Smooth muscle cell (in vitro differentiated cells): Measurements from ENCODE around the gene OXLD1. TPM values are rescaled to one million over a fixed set of nuclear protein-coding genes. Genes with fewer than 3 reads are reported as not detected.

Experiments
- DNase-seq: peaks from one replicate; lab custom pipeline; 2025; ENCODE audit not compliant: unreplicated experiment; lab: John Stamatoyannopoulos, UW
- H2AFZ ChIP-seq: fragments of 200-600 bp; sonication (generic); 2 replicates; pipeline ENCODE4 v1.6.0; 2016; ENCODE audit warnings: antibody characterized with exemption, low read depth, mild to moderate bottlenecking
- H3F3A ChIP-seq: fragments of 200-600 bp; sonication (generic); 2 replicates; pipeline ENCODE4 v1.6.0; 2017; ENCODE audit warnings: antibody characterized with exemption, low read depth
- H3K27ac ChIP-seq: fragments of 200-600 bp; sonication (generic); 2 replicates; pipeline ENCODE4 v1.5.1; 2016; ENCODE audit warnings: low read depth, mild to moderate bottlenecking
- H3K27me3 ChIP-seq: fragments of 200-600 bp; sonication (generic); 2 replicates; pipeline ENCODE4 v1.6.1; 2016; ENCODE audit warnings: low read depth, mild to moderate bottlenecking
- H3K36me3 ChIP-seq: fragments of 200-600 bp; sonication (generic); 2 replicates; pipeline ENCODE4 v1.5.1; 2016; ENCODE audit warnings: low read depth
- H3K4me1 ChIP-seq: fragments of 200-600 bp; sonication (generic); 2 replicates; pipeline ENCODE4 v1.5.1; 2016; ENCODE audit warnings: low read depth
- H3K4me2 ChIP-seq: fragments of 200-600 bp; sonication (generic); 2 replicates; pipeline ENCODE4 v1.6.0; 2016; ENCODE audit warnings: mild to moderate bottlenecking
- H3K4me3 ChIP-seq: fragments of 200-600 bp; sonication (generic); 2 replicates; pipeline ENCODE4 v1.5.1; 2016; ENCODE audit warnings: mild to moderate bottlenecking
- H3K79me2 ChIP-seq: fragments of 200-600 bp; sonication (generic); 2 replicates; pipeline ENCODE4 v1.6.0; 2016; ENCODE audit warnings: low read depth, mild to moderate bottlenecking
- H3K9ac ChIP-seq: fragments of 200-600 bp; sonication (generic); 2 replicates; pipeline ENCODE4 v1.6.0; 2016; ENCODE audit warnings: low read depth
- H3K9me3 ChIP-seq: fragments of 200-600 bp; sonication (generic); replicated peaks from 2 replicates; pipeline ENCODE4 v1.5.1; 2016; ENCODE audit warnings: low read depth
- H4K20me1 ChIP-seq: fragments of 200-600 bp; sonication (generic); 2 replicates; pipeline ENCODE4 v1.6.0; 2016; ENCODE audit warnings: low read depth
- WGBS: methylation state at CpG from one replicate; pipeline ENCODE4 v1.1.7; 2016; ENCODE audit warnings: low lambda C conversion rate; 5-methylcytosine and 5-hydroxymethylcytosine counted together
- polyA plus RNA-seq: library from polyadenylated mRNA; unstranded; fragments of >200 nt; fragmentation: Nextera tagmentation; extraction: Ambion mirVana; gene quantifications from 2 replicates; pipeline ENCODE4 v1.2.1, GENCODE V29; 2016
- total RNA-seq: library from RNA; depleted of rRNA; stranded (reverse); fragments of >200 nt; gene quantifications from 2 replicates; pipeline ENCODE4 v1.2.3, GENCODE V29; 2014
- TF ChIP-seq, protein P1 (sequence below): fragments of 200-600 bp; sonication (generic); IDR thresholded peaks from 2 replicates; pipeline ENCODE4 v1.5.1; 2017; ENCODE audit warnings: borderline replicate concordance, mild to moderate bottlenecking, antibody characterized with exemption; ENCODE audit not compliant: insufficient read depth, poor library complexity, severe bottlenecking

The OXLD1 gene
- total and polyA plus RNA-seq, 2 experiments from 2014 or later, result 13.0 to 32.3 TPM

DNA sequence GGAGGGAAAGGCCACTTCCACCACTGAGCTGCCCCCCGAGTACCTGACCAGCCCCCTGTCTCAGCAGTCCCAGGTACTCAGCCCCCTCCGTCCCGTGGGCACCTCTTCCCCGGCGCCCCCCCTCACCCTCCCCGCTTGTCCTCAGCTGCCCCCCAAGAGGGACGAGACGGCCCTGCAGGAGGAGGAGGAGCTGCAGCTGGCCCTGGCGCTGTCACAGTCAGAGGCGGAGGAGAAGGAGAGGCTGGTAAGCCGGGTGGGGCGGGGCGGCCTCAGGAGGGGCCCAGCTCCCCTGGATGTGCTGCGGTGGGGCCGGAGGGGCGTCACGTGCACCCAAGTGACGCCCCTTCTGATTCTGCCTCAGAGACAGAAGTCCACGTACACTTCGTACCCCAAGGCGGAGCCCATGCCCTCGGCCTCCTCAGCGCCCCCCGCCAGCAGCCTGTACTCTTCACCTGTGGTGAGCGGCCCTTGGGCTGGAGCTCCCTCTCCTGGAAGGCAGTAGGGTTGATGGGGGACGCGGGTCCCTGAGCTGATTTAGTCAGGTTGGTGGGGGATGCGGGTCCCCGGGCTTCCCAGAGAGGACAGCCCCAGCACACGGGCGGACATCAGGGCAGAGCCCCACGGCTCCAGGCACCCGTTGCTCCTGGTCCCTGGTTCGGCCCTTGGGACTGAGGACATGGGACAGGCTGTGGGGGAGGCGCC lies 27.3 kb upstream of the OXLD1 start:
- Histone ChIP-seq H3K4me2 (no peak overlapping the region), H2AFZ (no peak overlapping the region), H3K79me2 (peaks cover 22% of the 10 kb centered on the region), H3K4me1 (no peaks in the 10 kb centered on the region), H3K9ac (no peak overlapping the region), H3K36me3 (no peaks in the 10 kb centered on the region), H3F3A (peaks cover 3% of the 10 kb centered on the region), H3K27me3 (no peaks in the 10 kb centered on the region), H4K20me1 (peaks cover 68% of the 10 kb centered on the region), H3K9me3 (no peaks in the 10 kb centered on the region), H3K4me3 (no peak overlapping the region), H3K27ac (no peak overlapping the region)
- TF ChIP-seq, protein P1, sequence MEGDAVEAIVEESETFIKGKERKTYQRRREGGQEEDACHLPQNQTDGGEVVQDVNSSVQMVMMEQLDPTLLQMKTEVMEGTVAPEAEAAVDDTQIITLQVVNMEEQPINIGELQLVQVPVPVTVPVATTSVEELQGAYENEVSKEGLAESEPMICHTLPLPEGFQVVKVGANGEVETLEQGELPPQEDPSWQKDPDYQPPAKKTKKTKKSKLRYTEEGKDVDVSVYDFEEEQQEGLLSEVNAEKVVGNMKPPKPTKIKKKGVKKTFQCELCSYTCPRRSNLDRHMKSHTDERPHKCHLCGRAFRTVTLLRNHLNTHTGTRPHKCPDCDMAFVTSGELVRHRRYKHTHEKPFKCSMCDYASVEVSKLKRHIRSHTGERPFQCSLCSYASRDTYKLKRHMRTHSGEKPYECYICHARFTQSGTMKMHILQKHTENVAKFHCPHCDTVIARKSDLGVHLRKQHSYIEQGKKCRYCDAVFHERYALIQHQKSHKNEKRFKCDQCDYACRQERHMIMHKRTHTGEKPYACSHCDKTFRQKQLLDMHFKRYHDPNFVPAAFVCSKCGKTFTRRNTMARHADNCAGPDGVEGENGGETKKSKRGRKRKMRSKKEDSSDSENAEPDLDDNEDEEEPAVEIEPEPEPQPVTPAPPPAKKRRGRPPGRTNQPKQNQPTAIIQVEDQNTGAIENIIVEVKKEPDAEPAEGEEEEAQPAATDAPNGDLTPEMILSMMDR, result no peak
- WGBS, result 93% methylated on average over 18 of the region's 35 CpGs
- no peak for DNase-seq

GRCh38 chr17:81691608-81692007 lies 25.2 kb upstream of the OXLD1 start:
- Histone ChIP-seq H2AFZ (no peak overlapping the region), H3F3A (no peaks in the 10 kb centered on the region), H3K4me2 (no peak overlapping the region), H3K9ac (no peak overlapping the region), H3K4me3 (no peak overlapping the region), H3K36me3 (no peaks in the 10 kb centered on the region), H3K27me3 (no peaks in the 10 kb centered on the region), H3K79me2 (peaks cover 28% of the 10 kb centered on the region), H3K27ac (no peak overlapping the region), H3K4me1 (no peaks in the 10 kb centered on the region), H4K20me1 (peaks cover 78% of the 10 kb centered on the region), H3K9me3 (no peaks in the 10 kb centered on the region)
- TF ChIP-seq, protein P1, result no peak
- DNase-seq, result no peak
- WGBS, result 99% methylated on average over 20 of the region's 20 CpGs

GRCh38 chr17:81691196-81691595 lies 24.8 kb upstream of the OXLD1 start:
- Histone ChIP-seq H3K27me3 (no peaks in the 10 kb centered on the region), H4K20me1 (peaks cover 82% of the 10 kb centered on the region), H3K9me3 (no peaks in the 10 kb centered on the region), H3K27ac (no peak overlapping the region), H3K36me3 (no peaks in the 10 kb centered on the region), H3K9ac (no peak overlapping the region), H3K79me2 (peaks cover 32% of the 10 kb centered on the region), H2AFZ (no peak overlapping the region), H3K4me3 (no peak overlapping the region), H3K4me1 (no peaks in the 10 kb centered on the region), H3K4me2 (no peak overlapping the region), H3F3A (no peaks in the 10 kb centered on the region)
- TF ChIP-seq, protein P1, result no peak
- no peak for DNase-seq
- 96% methylated on average over 16 of the region's 18 CpGs for WGBS

DNA sequence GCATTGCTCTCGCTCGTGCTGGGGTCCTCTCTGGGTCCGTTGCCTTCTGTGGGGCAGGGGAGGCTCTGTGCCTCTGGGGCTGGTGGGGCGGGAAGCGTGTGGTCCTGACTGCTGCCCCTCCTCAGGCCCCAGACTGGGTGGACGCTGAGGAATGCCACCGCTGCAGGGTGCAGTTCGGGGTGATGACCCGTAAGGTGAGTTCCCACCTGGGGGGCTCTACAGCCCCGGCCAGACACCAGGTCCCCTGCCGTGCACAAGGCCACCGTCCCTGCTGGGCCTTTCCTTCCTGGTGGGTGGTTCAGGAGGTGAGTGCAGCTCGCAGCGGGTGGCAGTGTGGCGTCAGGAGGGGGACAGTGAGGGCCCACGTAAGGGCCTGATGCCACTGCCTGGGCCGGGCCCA lies 24.1 kb upstream of the OXLD1 start:
- Histone ChIP-seq H3K36me3 (no peaks in the 10 kb centered on the region), H2AFZ (no peak overlapping the region), H3K4me1 (no peaks in the 10 kb centered on the region), H3K9me3 (no peaks in the 10 kb centered on the region), H4K20me1 (peaks cover 85% of the 10 kb centered on the region), H3K27ac (no peak overlapping the region), H3K4me3 (no peak overlapping the region), H3F3A (no peaks in the 10 kb centered on the region), H3K79me2 (peaks cover 38% of the 10 kb centered on the region), H3K9ac (no peak overlapping the region), H3K4me2 (no peak overlapping the region), H3K27me3 (no peaks in the 10 kb centered on the region)
- no peak for DNase-seq
- 96% methylated on average over 12 of the region's 17 CpGs for WGBS
- TF ChIP-seq, protein P1, result no peak
